PFSK-1 (cell line): ENCODE results near the gene ATP5F1D.
A peak's percentile ranks its signal among the peaks of the same experiment; 100 is the strongest.

Source experiments
- FOXP2 ChIP-seq: optimal IDR thresholded peaks from 2 replicates; pipeline ENCODE3; 2011; ENCODE audit warnings: borderline replicate concordance, control low read depth, inconsistent platforms; ENCODE audit not compliant: insufficient read depth; ENCODE audit errors: extremely low read length, extremely low read depth
- POLR2AphosphoS5 ChIP-seq: IDR thresholded peaks from 2 replicates; pipeline ENCODE4 v1.6.1; 2012; ENCODE audit warnings: low read depth, mild to moderate bottlenecking, control low read depth, low read length, moderate library complexity
- SIN3A ChIP-seq: IDR thresholded peaks from 2 replicates; pipeline ENCODE4 v1.6.1; 2012; ENCODE audit warnings: mild to moderate bottlenecking, low read length, moderate library complexity, borderline replicate concordance; ENCODE audit not compliant: insufficient read depth
- TAF1 ChIP-seq: IDR thresholded peaks from 2 replicates; pipeline ENCODE4 v1.6.1; 2012; ENCODE audit warnings: low read length, control low read depth, borderline replicate concordance; ENCODE audit not compliant: insufficient read depth
- TF ChIP-seq, protein P1 (sequence below), 2 experiments: IDR thresholded peaks; 2 replicates each; pipeline versions ENCODE4 v1.6.1 to v1.8.0; 2011 to 2012; ENCODE audit warnings: low read depth in 2 of 2, low read length in 2 of 2, control low read depth in 1 of 2, inconsistent platforms in 1 of 2, mild to moderate bottlenecking in 1 of 2, moderate library complexity in 1 of 2; ENCODE audit not compliant: insufficient read depth in 1 of 2

The ATP5F1D gene

DNA sequence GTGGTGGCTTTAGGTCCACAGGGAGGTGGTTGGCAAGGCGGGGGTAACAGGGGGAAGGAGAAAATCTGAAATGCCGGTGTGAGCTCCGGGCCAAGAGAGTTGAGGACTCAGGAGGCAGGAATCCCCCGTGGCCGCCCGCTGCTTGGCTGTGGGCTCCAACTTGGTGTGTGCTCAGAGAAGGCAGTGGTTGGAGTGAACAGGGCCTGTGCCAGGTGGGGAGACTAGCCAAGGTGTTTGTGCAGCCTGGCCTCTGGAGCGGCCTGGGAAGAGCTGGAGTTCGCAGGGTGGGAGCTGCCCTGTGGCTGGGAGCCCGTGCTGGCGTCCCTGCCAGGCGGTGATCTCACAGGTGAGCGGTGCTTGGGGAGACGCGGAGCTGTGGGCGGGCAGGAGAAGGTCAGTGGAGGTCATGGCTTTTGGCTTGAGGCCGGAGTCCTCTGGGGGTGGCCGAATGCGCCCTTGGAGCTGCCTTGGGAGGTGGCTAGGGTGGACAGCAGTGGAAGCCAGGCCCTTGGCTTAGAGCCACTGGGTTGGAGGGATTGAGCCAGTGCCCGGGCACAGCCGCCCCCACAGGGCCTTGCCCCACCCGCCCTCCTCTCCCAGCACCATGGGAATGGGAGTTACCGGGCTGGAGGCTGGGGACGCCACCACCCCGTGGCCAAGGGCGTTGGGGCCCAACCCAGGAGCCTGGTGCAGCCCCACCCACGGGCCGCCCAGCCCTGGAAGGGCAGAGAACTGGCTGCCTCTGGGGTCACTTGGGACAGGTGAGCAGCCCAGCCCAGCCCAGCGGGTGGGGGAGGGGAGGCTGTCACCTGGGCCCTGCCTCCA is 20.5 kb downstream of the ATP5F1D start:
- TF ChIP-seq, protein P1, sequence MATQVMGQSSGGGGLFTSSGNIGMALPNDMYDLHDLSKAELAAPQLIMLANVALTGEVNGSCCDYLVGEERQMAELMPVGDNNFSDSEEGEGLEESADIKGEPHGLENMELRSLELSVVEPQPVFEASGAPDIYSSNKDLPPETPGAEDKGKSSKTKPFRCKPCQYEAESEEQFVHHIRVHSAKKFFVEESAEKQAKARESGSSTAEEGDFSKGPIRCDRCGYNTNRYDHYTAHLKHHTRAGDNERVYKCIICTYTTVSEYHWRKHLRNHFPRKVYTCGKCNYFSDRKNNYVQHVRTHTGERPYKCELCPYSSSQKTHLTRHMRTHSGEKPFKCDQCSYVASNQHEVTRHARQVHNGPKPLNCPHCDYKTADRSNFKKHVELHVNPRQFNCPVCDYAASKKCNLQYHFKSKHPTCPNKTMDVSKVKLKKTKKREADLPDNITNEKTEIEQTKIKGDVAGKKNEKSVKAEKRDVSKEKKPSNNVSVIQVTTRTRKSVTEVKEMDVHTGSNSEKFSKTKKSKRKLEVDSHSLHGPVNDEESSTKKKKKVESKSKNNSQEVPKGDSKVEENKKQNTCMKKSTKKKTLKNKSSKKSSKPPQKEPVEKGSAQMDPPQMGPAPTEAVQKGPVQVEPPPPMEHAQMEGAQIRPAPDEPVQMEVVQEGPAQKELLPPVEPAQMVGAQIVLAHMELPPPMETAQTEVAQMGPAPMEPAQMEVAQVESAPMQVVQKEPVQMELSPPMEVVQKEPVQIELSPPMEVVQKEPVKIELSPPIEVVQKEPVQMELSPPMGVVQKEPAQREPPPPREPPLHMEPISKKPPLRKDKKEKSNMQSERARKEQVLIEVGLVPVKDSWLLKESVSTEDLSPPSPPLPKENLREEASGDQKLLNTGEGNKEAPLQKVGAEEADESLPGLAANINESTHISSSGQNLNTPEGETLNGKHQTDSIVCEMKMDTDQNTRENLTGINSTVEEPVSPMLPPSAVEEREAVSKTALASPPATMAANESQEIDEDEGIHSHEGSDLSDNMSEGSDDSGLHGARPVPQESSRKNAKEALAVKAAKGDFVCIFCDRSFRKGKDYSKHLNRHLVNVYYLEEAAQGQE (IDR thresholded peaks at IDR 0.05; ENCODE audit: insufficient read depth in 1 of 2, low read depth in 2 of 2, low read length in 2 of 2), result no peak
- peak; percentile 1 for TF ChIP-seq POLR2AphosphoS5

DNA sequence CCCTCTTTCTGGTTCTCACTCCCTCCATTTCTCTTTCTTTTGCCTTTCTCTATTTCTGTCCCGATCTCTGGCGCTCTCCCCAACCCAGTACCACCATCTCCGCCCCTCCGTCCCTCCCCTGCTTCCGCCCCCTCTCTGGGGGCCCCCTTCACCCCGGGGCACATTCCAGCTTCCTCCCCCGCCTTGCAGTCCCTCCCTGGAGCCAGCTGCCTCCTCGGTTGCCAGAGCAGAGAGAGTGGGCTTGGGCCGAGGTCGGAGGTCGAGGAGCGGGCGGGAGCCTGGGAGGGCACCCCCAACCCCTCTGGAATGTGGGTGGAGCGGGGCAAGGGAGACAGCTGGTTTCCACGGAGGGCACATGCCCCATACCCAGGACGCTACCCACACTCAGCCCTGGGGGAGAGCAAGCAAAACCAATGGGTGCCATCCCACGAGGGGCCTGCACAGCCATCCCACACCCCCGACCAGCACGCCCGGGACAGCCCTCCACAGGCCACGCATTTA is 21.1 kb downstream of the ATP5F1D start:
- TF ChIP-seq TAF1 (no peak), POLR2AphosphoS5 (peak; percentile 18; the same call in 1 of the 2 replicates)

DNA sequence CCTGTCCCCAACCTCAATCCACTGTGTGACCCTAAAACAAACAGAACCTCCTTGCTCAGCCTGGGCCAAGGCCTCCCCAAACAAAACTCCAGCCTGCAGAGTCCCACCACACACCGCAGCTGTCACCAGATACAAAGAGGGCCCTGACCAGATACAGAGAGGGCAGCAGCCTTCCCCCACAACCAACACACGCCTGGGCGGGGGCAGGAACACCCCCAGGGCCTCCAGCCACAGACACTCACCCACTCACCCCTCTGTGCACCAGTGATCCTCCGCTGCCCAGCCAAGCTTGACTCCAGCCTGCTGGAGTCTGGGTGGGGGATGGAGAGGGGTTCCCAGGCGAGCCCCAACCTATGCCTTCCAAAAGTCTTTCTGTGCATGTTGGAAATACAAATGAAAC is 21.6 kb downstream of the ATP5F1D start:
- TF ChIP-seq, protein P1 (IDR thresholded peaks at IDR 0.05; ENCODE audit: insufficient read depth in 1 of 2, low read depth in 2 of 2, low read length in 2 of 2), result no peak
- TF ChIP-seq SIN3A, result no peak
- TF ChIP-seq FOXP2, result no peak
- TF ChIP-seq POLR2AphosphoS5, result no peak
- TF ChIP-seq TAF1, result no peak

DNA sequence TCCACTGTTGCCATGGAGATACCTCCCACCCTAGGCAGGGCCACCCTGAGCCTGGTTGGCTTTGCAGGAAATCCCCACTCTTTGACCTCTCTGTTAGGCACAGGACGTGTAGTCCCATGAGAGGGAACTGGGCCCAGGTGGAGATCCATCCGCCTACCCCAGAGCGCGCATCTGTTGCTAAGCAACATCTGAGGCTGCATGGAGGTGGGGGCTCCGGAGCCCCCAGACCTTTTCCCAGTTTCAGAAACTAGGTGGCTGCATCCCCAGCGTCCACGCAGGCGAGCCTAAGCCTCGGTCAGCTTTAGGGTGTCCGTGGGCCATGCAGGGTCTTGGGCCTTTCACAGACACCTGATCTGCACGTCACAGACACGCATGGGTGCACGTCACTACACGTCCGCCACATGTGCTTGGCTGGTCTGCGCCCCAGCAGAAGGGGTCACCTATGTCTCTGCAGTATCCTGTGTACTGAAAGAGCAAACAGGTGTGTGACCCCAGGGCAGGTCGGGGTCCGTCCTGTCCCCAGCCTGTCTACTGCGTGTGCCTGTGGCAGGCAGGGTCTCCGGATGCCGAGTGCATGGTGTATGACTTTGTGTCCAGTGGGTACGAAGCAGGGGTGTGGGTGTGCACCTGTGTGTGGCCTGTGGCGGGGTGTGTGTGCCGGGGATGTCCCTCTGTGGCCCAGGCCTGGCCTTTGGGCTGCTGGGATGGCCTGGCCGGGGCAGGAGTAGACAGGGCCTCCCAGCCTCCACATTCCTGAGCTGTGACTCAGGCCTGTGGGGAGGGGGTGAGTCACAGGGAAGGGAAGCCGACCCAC is 23.5 kb downstream of the ATP5F1D start:
- TF ChIP-seq SIN3A (peak; percentile 41; the same call in 1 of the 2 replicates), FOXP2 (no peak)

DNA sequence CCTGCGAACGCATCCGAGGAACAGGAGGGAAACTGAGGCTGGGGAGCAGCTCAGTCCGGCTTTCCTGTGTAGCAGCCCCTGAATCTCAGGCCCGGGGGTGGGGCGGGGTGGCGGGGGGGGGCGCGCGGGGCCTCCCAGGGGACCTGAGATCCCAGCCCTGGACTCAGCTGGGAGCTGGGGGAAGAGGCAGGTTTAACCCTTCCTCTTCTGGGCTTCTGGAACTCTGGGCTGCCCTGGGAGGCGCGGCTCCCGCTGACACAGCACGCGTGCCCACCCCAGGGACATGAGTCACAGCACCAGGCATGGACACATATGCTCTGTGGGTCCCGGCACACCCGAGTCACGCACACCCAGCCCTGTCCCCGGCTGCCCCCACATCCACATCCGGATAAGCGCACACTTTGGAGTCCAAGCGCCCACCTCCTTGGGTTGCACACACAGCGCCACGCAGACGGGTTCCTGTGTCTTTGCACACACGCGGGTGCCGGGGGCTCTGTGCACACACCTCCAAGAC is 24.1 kb downstream of the ATP5F1D start:
- TF ChIP-seq TAF1, result no peak
- no peak for TF ChIP-seq SIN3A
- no peak for TF ChIP-seq FOXP2
- peak; percentile 9 for TF ChIP-seq POLR2AphosphoS5
- TF ChIP-seq, protein P1 (IDR thresholded peaks at IDR 0.05; ENCODE audit: insufficient read depth in 1 of 2, low read depth in 2 of 2, low read length in 2 of 2), result no peak

DNA sequence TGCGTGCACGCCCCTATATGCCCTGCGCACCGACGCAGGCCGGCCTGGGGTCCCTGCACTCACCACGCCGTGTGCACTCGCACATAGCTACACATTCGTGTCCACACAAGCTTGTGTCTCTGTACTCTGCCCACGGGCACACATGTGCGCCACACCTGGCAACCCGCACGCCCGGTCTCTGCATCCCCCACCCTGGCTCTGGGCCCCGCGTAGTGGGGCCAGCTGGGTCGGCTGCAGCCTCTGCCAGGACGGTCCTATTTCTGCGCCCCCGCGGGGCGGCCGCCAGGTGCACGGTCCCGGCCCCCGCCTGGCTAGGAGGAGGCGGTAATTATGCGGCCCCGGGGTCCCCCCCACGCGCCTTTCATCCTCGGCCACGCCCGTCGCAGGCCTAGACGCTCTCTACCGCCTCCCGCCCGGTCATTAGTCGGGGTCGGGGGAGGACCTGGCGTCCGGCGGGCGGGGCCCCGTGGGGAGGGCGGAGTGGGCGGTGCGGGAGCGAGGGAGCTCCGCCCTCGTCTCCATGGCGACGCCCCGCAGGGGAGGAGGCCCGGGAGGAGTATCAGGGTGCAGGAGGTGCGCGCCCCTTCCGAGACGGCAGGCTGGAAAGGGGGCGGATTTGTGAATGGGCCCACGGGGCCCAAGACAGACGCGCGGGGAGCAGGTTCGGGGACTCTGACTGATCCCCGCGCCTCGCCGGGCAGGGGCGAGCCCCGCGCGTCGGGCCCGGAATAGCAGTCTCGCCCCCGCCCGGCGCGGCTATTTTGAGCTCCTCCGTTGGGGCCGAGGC is 24.8 kb downstream of the ATP5F1D start:
- TF ChIP-seq TAF1 (no peak), SIN3A (peak; percentile 87; the same call in 1 of the 2 replicates)
